ENCODE results near the gene GRIK4.

GRIK4 gene

GRCh38 chr11:120660024-120660565 is 148.5 kb downstream of the GRIK4 start:
- H3K4me3 ChIP-seq (ENCODE audit: low read length, poor library complexity, severe bottlenecking), result no peak overlapping the region
- H3K79me2 ChIP-seq (ENCODE audit: insufficient read depth, low read length), result no peaks in the 10 kb centered on the region
- H3K4me2 ChIP-seq (ENCODE audit: low read depth, low read length, poor library complexity, severe bottlenecking), result no peak overlapping the region
- H3K36me3 ChIP-seq (ENCODE audit: insufficient read depth, low read length), result no peaks in the 10 kb centered on the region
- H3F3A ChIP-seq (ENCODE audit: low read depth), result no peaks in the 10 kb centered on the region
- H3K4me1 ChIP-seq (ENCODE audit: insufficient read depth, low read length, poor library complexity, severe bottlenecking), result no peaks in the 10 kb centered on the region
- TF ChIP-seq, protein P1, sequence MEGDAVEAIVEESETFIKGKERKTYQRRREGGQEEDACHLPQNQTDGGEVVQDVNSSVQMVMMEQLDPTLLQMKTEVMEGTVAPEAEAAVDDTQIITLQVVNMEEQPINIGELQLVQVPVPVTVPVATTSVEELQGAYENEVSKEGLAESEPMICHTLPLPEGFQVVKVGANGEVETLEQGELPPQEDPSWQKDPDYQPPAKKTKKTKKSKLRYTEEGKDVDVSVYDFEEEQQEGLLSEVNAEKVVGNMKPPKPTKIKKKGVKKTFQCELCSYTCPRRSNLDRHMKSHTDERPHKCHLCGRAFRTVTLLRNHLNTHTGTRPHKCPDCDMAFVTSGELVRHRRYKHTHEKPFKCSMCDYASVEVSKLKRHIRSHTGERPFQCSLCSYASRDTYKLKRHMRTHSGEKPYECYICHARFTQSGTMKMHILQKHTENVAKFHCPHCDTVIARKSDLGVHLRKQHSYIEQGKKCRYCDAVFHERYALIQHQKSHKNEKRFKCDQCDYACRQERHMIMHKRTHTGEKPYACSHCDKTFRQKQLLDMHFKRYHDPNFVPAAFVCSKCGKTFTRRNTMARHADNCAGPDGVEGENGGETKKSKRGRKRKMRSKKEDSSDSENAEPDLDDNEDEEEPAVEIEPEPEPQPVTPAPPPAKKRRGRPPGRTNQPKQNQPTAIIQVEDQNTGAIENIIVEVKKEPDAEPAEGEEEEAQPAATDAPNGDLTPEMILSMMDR (conservative IDR thresholded peaks at IDR 0.05; ENCODE audit: low read length), result peak; percentile 61
- TF ChIP-seq EZH2phosphoT487 (IDR thresholded peaks at IDR 0.05; ENCODE audit: borderline replicate concordance), result no peak
- H3K27me3 ChIP-seq (ENCODE audit: insufficient read depth, low read length, poor library complexity, severe bottlenecking), result no peaks in the 10 kb centered on the region
- H4K20me1 ChIP-seq (ENCODE audit: insufficient read depth, low read length, poor library complexity, severe bottlenecking), result no peaks in the 10 kb centered on the region
- no peaks in the 10 kb centered on the region for H3K9me2 ChIP-seq (replicated peaks; ENCODE audit: low read depth, low read length)
- H3K9ac ChIP-seq (ENCODE audit: low read depth, low read length, poor library complexity, severe bottlenecking), result no peak overlapping the region
- no peaks in the 10 kb centered on the region for H3K9me3 ChIP-seq (ENCODE audit: insufficient read depth, low read depth, low read length)
- no peak overlapping the region for H2AFZ ChIP-seq (ENCODE audit: low read length)

DNA sequence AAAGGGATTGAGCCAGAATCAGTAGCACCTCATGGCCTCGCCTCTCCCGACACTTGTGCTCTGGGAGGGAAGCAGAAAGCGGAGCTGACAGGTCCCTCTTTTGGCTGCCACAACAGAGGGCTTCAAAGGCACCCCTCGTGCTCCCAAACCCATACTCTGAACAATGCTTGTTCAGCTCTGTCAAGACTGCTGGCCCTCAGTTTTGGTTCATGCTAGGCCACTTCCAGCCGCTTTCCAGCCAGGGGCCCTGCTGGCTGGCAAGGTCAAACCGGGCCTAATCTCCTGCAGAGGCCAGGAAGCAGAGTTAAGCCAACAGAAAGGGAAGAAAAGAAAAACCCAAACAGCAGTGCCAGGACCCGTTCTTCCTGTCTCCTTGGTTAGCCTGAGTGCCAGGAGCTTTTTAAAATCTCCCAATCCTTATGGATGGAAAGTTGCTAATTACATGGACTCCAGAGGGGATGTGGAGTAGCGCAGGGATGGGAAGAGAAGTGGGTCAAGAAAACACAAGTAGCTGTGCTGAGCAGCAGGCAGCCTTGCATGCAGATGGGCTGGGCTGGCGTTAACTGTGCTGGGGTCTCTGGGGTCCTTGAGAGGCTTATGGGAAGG is 150.6 kb downstream of the GRIK4 start:
- H3K9me2 ChIP-seq (replicated peaks; ENCODE audit: low read depth, low read length), result no peaks in the 10 kb centered on the region
- H2AFZ ChIP-seq (ENCODE audit: low read length), result no peak overlapping the region
- H3K27me3 ChIP-seq (ENCODE audit: insufficient read depth, low read length, poor library complexity, severe bottlenecking), result no peaks in the 10 kb centered on the region
- no peaks in the 10 kb centered on the region for H3K4me1 ChIP-seq (ENCODE audit: insufficient read depth, low read length, poor library complexity, severe bottlenecking)
- no peaks in the 10 kb centered on the region for H3K79me2 ChIP-seq (ENCODE audit: insufficient read depth, low read length)
- no peak overlapping the region for H3K9ac ChIP-seq (ENCODE audit: low read depth, low read length, poor library complexity, severe bottlenecking)
- H3K4me3 ChIP-seq (ENCODE audit: low read length, poor library complexity, severe bottlenecking), result no peak overlapping the region
- no peak for TF ChIP-seq EZH2phosphoT487 (IDR thresholded peaks at IDR 0.05; ENCODE audit: borderline replicate concordance)
- TF ChIP-seq, protein P1 (conservative IDR thresholded peaks at IDR 0.05; ENCODE audit: low read length), result no peak
- H3F3A ChIP-seq (ENCODE audit: low read depth), result no peaks in the 10 kb centered on the region
- no peaks in the 10 kb centered on the region for H4K20me1 ChIP-seq (ENCODE audit: insufficient read depth, low read length, poor library complexity, severe bottlenecking)
- H3K9me3 ChIP-seq (ENCODE audit: insufficient read depth, low read depth, low read length), result no peaks in the 10 kb centered on the region
- H3K36me3 ChIP-seq (ENCODE audit: insufficient read depth, low read length), result no peaks in the 10 kb centered on the region
- H3K4me2 ChIP-seq (ENCODE audit: low read depth, low read length, poor library complexity, severe bottlenecking), result no peak overlapping the region

- H3F3A ChIP-seq (ENCODE audit: low read depth), result no peaks in the 10 kb centered on the region
- no peaks in the 10 kb centered on the region for H3K4me1 ChIP-seq (ENCODE audit: insufficient read depth, low read length, poor library complexity, severe bottlenecking)
- H3K4me3 ChIP-seq (ENCODE audit: low read length, poor library complexity, severe bottlenecking), result no peak overlapping the region
- H3K4me2 ChIP-seq (ENCODE audit: low read depth, low read length, poor library complexity, severe bottlenecking), result no peak overlapping the region
- H3K9me3 ChIP-seq (ENCODE audit: insufficient read depth, low read depth, low read length), result no peaks in the 10 kb centered on the region
- no peaks in the 10 kb centered on the region for H4K20me1 ChIP-seq (ENCODE audit: insufficient read depth, low read length, poor library complexity, severe bottlenecking)
- H3K36me3 ChIP-seq (ENCODE audit: insufficient read depth, low read length), result no peaks in the 10 kb centered on the region
- no peaks in the 10 kb centered on the region for H3K27me3 ChIP-seq (ENCODE audit: insufficient read depth, low read length, poor library complexity, severe bottlenecking)
- no peak overlapping the region for H3K9ac ChIP-seq (ENCODE audit: low read depth, low read length, poor library complexity, severe bottlenecking)
- no peaks in the 10 kb centered on the region for H3K9me2 ChIP-seq (replicated peaks; ENCODE audit: low read depth, low read length)
- no peak overlapping the region for H2AFZ ChIP-seq (ENCODE audit: low read length)
- no peaks in the 10 kb centered on the region for H3K79me2 ChIP-seq (ENCODE audit: insufficient read depth, low read length)
- TF ChIP-seq, protein P1 (conservative IDR thresholded peaks at IDR 0.05; ENCODE audit: low read length), result no peak
Measured at GRCh38 chr11:120663142-120663541, 151.6 kb downstream of the GRIK4 start.
